AG09319 (cell line): ENCODE data around the gene DYRK1A.
A peak's percentile ranks its signal among the peaks of the same experiment; 100 is the strongest.

ENCODE experiments used
- DNase-seq: peaks from one replicate; pipeline ENCODE4 v3.0.0-alpha.2; 2010; ENCODE audit warnings: low read depth; ENCODE audit errors: extremely low read depth
- CTCF ChIP-seq: IDR thresholded peaks from 2 replicates; pipeline ENCODE4 v1.5.1; 2011; ENCODE audit warnings: low read depth, mild to moderate bottlenecking, inconsistent platforms, low read length, moderate library complexity

DYRK1A gene

GRCh38 chr21:37337831-37338230, 28.7 kb upstream of the DYRK1A start:
- no peak for TF ChIP-seq CTCF
- DNase-seq, result no peak

GRCh38 chr21:37338671-37339551, 27.7 kb upstream of the DYRK1A start:
- peak; percentile 82 for DNase-seq
- no peak for TF ChIP-seq CTCF

- TF ChIP-seq CTCF, result no peak
- DNase-seq, result no peak
Measured at GRCh38 chr21:37339552-37339939, 27.0 kb upstream of the DYRK1A start.

GRCh38 chr21:37341254-37341960, 25.2 kb upstream of the DYRK1A start:
- no peak for DNase-seq
- TF ChIP-seq CTCF, result no peak

- no peak for TF ChIP-seq CTCF
- no peak for DNase-seq
Measured at GRCh38 chr21:37342046-37342632, 24.4 kb upstream of the DYRK1A start.

GRCh38 chr21:37346841-37347430, 19.6 kb upstream of the DYRK1A start:
- TF ChIP-seq CTCF, result no peak
- DNase-seq, result no peak
